IPS-15b (cell line): ENCODE measurements around the gene CLSTN2.

ENCODE experiments used
- H3K27me3 ChIP-seq: one replicate; pipeline ENCODE4 v1.6.1; 2013; ENCODE audit warnings: low read length; ENCODE audit not compliant: control insufficient read depth, insufficient read depth
- H3K36me3 ChIP-seq: one replicate; pipeline ENCODE4 v1.6.1; 2013; ENCODE audit warnings: low read length; ENCODE audit not compliant: control insufficient read depth, insufficient read depth
- H3K4me1 ChIP-seq: one replicate; pipeline ENCODE4 v1.6.1; 2013; ENCODE audit warnings: mild to moderate bottlenecking, low read length; ENCODE audit not compliant: control insufficient read depth, insufficient read depth
- H3K4me3 ChIP-seq: one replicate; pipeline ENCODE4 v1.5.1; 2013; ENCODE audit warnings: low read depth, low read length
- H3K9ac ChIP-seq: one replicate; pipeline ENCODE4 v1.6.1; 2013; ENCODE audit warnings: low read depth, mild to moderate bottlenecking, low read length
- H3K9me3 ChIP-seq: one replicate; pipeline ENCODE4 v1.6.1; 2013; ENCODE audit warnings: mild to moderate bottlenecking, low read length; ENCODE audit not compliant: control insufficient read depth, insufficient read depth

CLSTN2 gene

GRCh38 chr3:139979991-139980390, 45.0 kb downstream of the CLSTN2 start:
- H3K36me3 ChIP-seq = no peaks in the 10 kb centered on the region
- no peak overlapping the region for H3K4me3 ChIP-seq
- no peaks in the 10 kb centered on the region for H3K4me1 ChIP-seq
- H3K9me3 ChIP-seq = no peaks in the 10 kb centered on the region
- no peak overlapping the region for H3K9ac ChIP-seq
- no peaks in the 10 kb centered on the region for H3K27me3 ChIP-seq

GRCh38 chr3:139982404-139982803, 47.4 kb downstream of the CLSTN2 start:
- Histone ChIP-seq H3K9me3 (no peaks in the 10 kb centered on the region), H3K4me1 (no peaks in the 10 kb centered on the region), H3K27me3 (no peaks in the 10 kb centered on the region), H3K9ac (no peak overlapping the region), H3K4me3 (no peak overlapping the region), H3K36me3 (no peaks in the 10 kb centered on the region)

- Histone ChIP-seq H3K36me3 (no peaks in the 10 kb centered on the region), H3K9me3 (no peaks in the 10 kb centered on the region), H3K9ac (no peak overlapping the region), H3K4me3 (no peak overlapping the region), H3K4me1 (no peaks in the 10 kb centered on the region), H3K27me3 (no peaks in the 10 kb centered on the region)
These were observed 50.6 kb downstream of the CLSTN2 start for GRCh38 chr3:139985576-139985975.

- Histone ChIP-seq H3K27me3 (no peaks in the 10 kb centered on the region), H3K9me3 (no peaks in the 10 kb centered on the region), H3K9ac (no peak overlapping the region), H3K4me1 (no peaks in the 10 kb centered on the region), H3K36me3 (no peaks in the 10 kb centered on the region), H3K4me3 (no peak overlapping the region)
These were observed 52.9 kb downstream of the CLSTN2 start for GRCh38 chr3:139987908-139988307.

- H3K4me3 ChIP-seq = no peak overlapping the region
- H3K9me3 ChIP-seq = no peaks in the 10 kb centered on the region
- H3K4me1 ChIP-seq = no peaks in the 10 kb centered on the region
- H3K36me3 ChIP-seq = no peaks in the 10 kb centered on the region
- H3K27me3 ChIP-seq = no peaks in the 10 kb centered on the region
- H3K9ac ChIP-seq = no peak overlapping the region
These were observed 53.6 kb downstream of the CLSTN2 start for GRCh38 chr3:139988472-139989156.

- Histone ChIP-seq H3K9ac (no peak overlapping the region), H3K4me3 (no peak overlapping the region), H3K36me3 (no peaks in the 10 kb centered on the region), H3K4me1 (no peaks in the 10 kb centered on the region), H3K27me3 (peaks cover 3% of the 10 kb centered on the region), H3K9me3 (no peaks in the 10 kb centered on the region)
These were observed 59.9 kb downstream of the CLSTN2 start for GRCh38 chr3:139994891-139995290.

- Histone ChIP-seq H3K4me3 (no peak overlapping the region), H3K36me3 (no peaks in the 10 kb centered on the region), H3K27me3 (no peaks in the 10 kb centered on the region), H3K4me1 (no peaks in the 10 kb centered on the region), H3K9ac (no peak overlapping the region), H3K9me3 (no peaks in the 10 kb centered on the region)
These were observed 69.3 kb downstream of the CLSTN2 start for GRCh38 chr3:140004271-140004670.

- Histone ChIP-seq H3K4me3 (no peak overlapping the region), H3K4me1 (no peaks in the 10 kb centered on the region), H3K9me3 (no peaks in the 10 kb centered on the region), H3K36me3 (no peaks in the 10 kb centered on the region), H3K9ac (no peak overlapping the region), H3K27me3 (no peaks in the 10 kb centered on the region)
These were observed 71.3 kb downstream of the CLSTN2 start for GRCh38 chr3:140006331-140006730.

- H3K27me3 ChIP-seq = no peaks in the 10 kb centered on the region
- H3K9me3 ChIP-seq = no peaks in the 10 kb centered on the region
- no peaks in the 10 kb centered on the region for H3K36me3 ChIP-seq
- no peaks in the 10 kb centered on the region for H3K4me1 ChIP-seq
- no peak overlapping the region for H3K9ac ChIP-seq
- H3K4me3 ChIP-seq = no peak overlapping the region
These were observed 72.1 kb downstream of the CLSTN2 start for GRCh38 chr3:140007081-140007480.

GRCh38 chr3:140007911-140008869, 73.2 kb downstream of the CLSTN2 start:
- no peaks in the 10 kb centered on the region for H3K36me3 ChIP-seq
- H3K4me1 ChIP-seq = no peaks in the 10 kb centered on the region
- H3K4me3 ChIP-seq = no peak overlapping the region
- H3K27me3 ChIP-seq = no peaks in the 10 kb centered on the region
- H3K9ac ChIP-seq = no peak overlapping the region
- H3K9me3 ChIP-seq = no peaks in the 10 kb centered on the region

GRCh38 chr3:140010391-140010790, 75.4 kb downstream of the CLSTN2 start:
- no peaks in the 10 kb centered on the region for H3K4me1 ChIP-seq
- H3K9ac ChIP-seq = no peak overlapping the region
- no peak overlapping the region for H3K4me3 ChIP-seq
- H3K27me3 ChIP-seq = no peaks in the 10 kb centered on the region
- H3K36me3 ChIP-seq = no peaks in the 10 kb centered on the region
- no peaks in the 10 kb centered on the region for H3K9me3 ChIP-seq

- Histone ChIP-seq H3K9me3 (no peaks in the 10 kb centered on the region), H3K27me3 (no peaks in the 10 kb centered on the region), H3K9ac (no peak overlapping the region), H3K4me1 (no peaks in the 10 kb centered on the region), H3K36me3 (no peaks in the 10 kb centered on the region), H3K4me3 (no peak overlapping the region)
These were observed 76.1 kb downstream of the CLSTN2 start for GRCh38 chr3:140011086-140011485.
